HEK293T (cell line): ENCODE results near the gene PRKCE.

Experiments used
- CTCF ChIA-PET: fragments of 350-600 bp; formaldehyde crosslinking; extraction: SDS; loops from one replicate; lab custom pipeline; 2021; ENCODE audit warnings: antibody characterized with exemption, inconsistent platforms; lab: Yijun Ruan, JAX
- POLR2A ChIA-PET: fragments of 350-600 bp; formaldehyde crosslinking; extraction: SDS; loops from one replicate; lab custom pipeline; 2020; ENCODE audit warnings: antibody characterized with exemption, inconsistent platforms; lab: Yijun Ruan, JAX
- DNase-seq: peaks from one replicate; pipeline ENCODE4 v3.0.0; 2012; ENCODE audit warnings: mixed read lengths; ENCODE audit errors: extremely low spot score
- ARNT ChIP-seq: fragments of 450-650 bp; IDR thresholded peaks from 2 replicates; pipeline ENCODE4 v1.6.1; 2017; ENCODE audit warnings: mild to moderate bottlenecking
- BHLHE40 ChIP-seq: fragments of 450-650 bp; IDR thresholded peaks from 2 replicates; pipeline ENCODE4 v1.6.1; 2016; ENCODE audit warnings: mild to moderate bottlenecking, moderate library complexity, borderline replicate concordance
- CTBP1 ChIP-seq: fragments of 450-650 bp; IDR thresholded peaks from 2 replicates; pipeline ENCODE4 v1.6.1; 2016; ENCODE audit warnings: borderline replicate concordance
- ELF4 ChIP-seq: fragments of 450-650 bp; IDR thresholded peaks from 2 replicates; pipeline ENCODE4 v1.6.1; 2017; ENCODE audit warnings: antibody characterized with exemption
- FOXA1 ChIP-seq: fragments of 450-650 bp; IDR thresholded peaks from 2 replicates; pipeline ENCODE4 v1.6.1; 2016; ENCODE audit warnings: mild to moderate bottlenecking
- FOXK2 ChIP-seq: fragments of 450-650 bp; IDR thresholded peaks from 2 replicates; pipeline ENCODE4 v1.6.1; 2016; ENCODE audit warnings: mild to moderate bottlenecking
- FOXM1 ChIP-seq: fragments of 450-650 bp; IDR thresholded peaks from 2 replicates; pipeline ENCODE4 v1.6.1; 2017; ENCODE audit warnings: mild to moderate bottlenecking, borderline replicate concordance
- HDGF ChIP-seq: fragments of 450-650 bp; IDR thresholded peaks from 2 replicates; pipeline ENCODE4 v1.6.1; 2017; ENCODE audit warnings: antibody characterized with exemption, borderline replicate concordance
- L3MBTL2 ChIP-seq: fragments of 450-650 bp; conservative IDR thresholded peaks from 2 replicates; pipeline ENCODE4 v1.6.1; 2016; ENCODE audit warnings: mild to moderate bottlenecking
- LEF1 ChIP-seq: fragments of 450-650 bp; IDR thresholded peaks from 2 replicates; pipeline ENCODE4 v1.6.1; 2017; ENCODE audit warnings: mild to moderate bottlenecking, borderline replicate concordance
- NFRKB ChIP-seq: fragments of 450-650 bp; IDR thresholded peaks from 2 replicates; pipeline ENCODE4 v1.6.1; 2016; ENCODE audit warnings: mild to moderate bottlenecking, moderate library complexity
- PKNOX1 ChIP-seq: fragments of 450-650 bp; IDR thresholded peaks from 2 replicates; pipeline ENCODE4 v1.6.1; 2016
- SP1 ChIP-seq: fragments of 450-650 bp; IDR thresholded peaks from 2 replicates; pipeline ENCODE4 v1.6.1; 2017
- SUZ12 ChIP-seq: fragments of 450-650 bp; IDR thresholded peaks from 2 replicates; pipeline ENCODE4 v1.6.1; 2016; ENCODE audit warnings: mild to moderate bottlenecking
- TARDBP ChIP-seq: fragments of 450-650 bp; IDR thresholded peaks from 2 replicates; pipeline ENCODE4 v1.6.1; 2016
- ZNF384 ChIP-seq: fragments of 450-650 bp; IDR thresholded peaks from 2 replicates; pipeline ENCODE4 v1.6.1; 2016

PRKCE gene

GRCh38 chr2:45834372-45834771, 182.9 kb downstream of the PRKCE start:
- no peak for DNase-seq
- POLR2A ChIA-PET = interaction anchor here (1.1 kb wide), 1 partner anchor 18 kb away, joined by 3 read pairs; no protein-coding TSS in a partner anchor
- CTCF ChIA-PET = no interaction called here
- TF ChIP-seq ELF4 = no peak
- no peak for TF ChIP-seq CTBP1
- TF ChIP-seq ARNT = no peak
- no peak for TF ChIP-seq SUZ12
- TF ChIP-seq TARDBP = no peak
- TF ChIP-seq ZNF384 = no peak
- no peak for TF ChIP-seq L3MBTL2
- no peak for TF ChIP-seq PKNOX1

GRCh38 chr2:45834858-45835257, 183.4 kb downstream of the PRKCE start:
- no peak for DNase-seq
- POLR2A ChIA-PET = interaction anchor here (1.1 kb wide), 1 partner anchor 18 kb away, joined by 3 read pairs; no protein-coding TSS in a partner anchor
- no peak for TF ChIP-seq ZNF384
- no peak for TF ChIP-seq HDGF
- no peak for TF ChIP-seq ARNT
- no peak for TF ChIP-seq CTBP1
- no peak for TF ChIP-seq SUZ12
- no peak for TF ChIP-seq FOXA1
- no peak for TF ChIP-seq NFRKB
- no peak for TF ChIP-seq BHLHE40
- TF ChIP-seq LEF1 = no peak
- TF ChIP-seq FOXM1 = no peak
- no peak for TF ChIP-seq SP1
- CTCF ChIA-PET = no interaction called here

- ChIA-PET CTCF (no interaction called here), POLR2A (no interaction called here)
- TF ChIP-seq FOXA1 (no peak), FOXM1 (no peak), BHLHE40 (no peak), PKNOX1 (no peak), SP1 (no peak), SUZ12 (no peak), CTBP1 (no peak), NFRKB (no peak), LEF1 (no peak), ELF4 (no peak), ZNF384 (no peak), L3MBTL2 (no peak), ARNT (no peak), HDGF (no peak), FOXK2 (no peak), TARDBP (no peak)
- no peak for DNase-seq
Observed at GRCh38 chr2:45836316-45836715, 184.8 kb downstream of the PRKCE start.

- TF ChIP-seq FOXK2 (no peak), CTBP1 (no peak), HDGF (no peak), FOXA1 (no peak), ZNF384 (no peak), SP1 (no peak), TARDBP (no peak), LEF1 (no peak), ELF4 (no peak), ARNT (no peak), PKNOX1 (no peak), SUZ12 (no peak), L3MBTL2 (no peak), NFRKB (no peak), BHLHE40 (no peak), FOXM1 (no peak)
- CTCF ChIA-PET = no interaction called here
- DNase-seq = no peak
- POLR2A ChIA-PET = no interaction called here
Observed at GRCh38 chr2:45836740-45837139, 185.3 kb downstream of the PRKCE start.

GRCh38 chr2:45837812-45838341, 186.4 kb downstream of the PRKCE start:
- ChIA-PET CTCF (no interaction called here), POLR2A (no interaction called here)
- TF ChIP-seq FOXM1 (no peak), ELF4 (no peak), LEF1 (no peak), BHLHE40 (no peak), NFRKB (no peak), SUZ12 (no peak), PKNOX1 (no peak), ZNF384 (no peak), FOXK2 (no peak), HDGF (no peak)
- no peak for DNase-seq
